Activated T-helper 2 cell treated with anti-CD3 and anti-CD28 coated beads, Interferon-gamma antibody, Interleukin-2, Interleukin-4, amounts not matched to agents 10 μg/mL and 5 μg/mL and 100 μg/mL, durations not matched to agents 14 hours and 24 hours and 36 hours (primary cell): ENCODE data around the gene PMPCB. TPM values are rescaled to one million over a fixed set of nuclear protein-coding genes. Genes with fewer than 3 reads are reported as not detected.
"Not testable (repeated sequence)": the region's sequence is repeated elsewhere in the genome, so short reads cannot be mapped to it uniquely, and the experiment has no call there.

ENCODE experiments used
- DNase-seq: peaks from one replicate; pipeline ENCODE4 v3.0.0; 2021; ENCODE audit warnings: low spot score
- H3K27ac Mint-ChIP-seq: one replicate; pipeline ENCODE4 v1.8.0; 2021; ENCODE audit warnings: mixed read lengths
- H3K27me3 Mint-ChIP-seq: one replicate; pipeline ENCODE4 v1.8.0; 2021; ENCODE audit warnings: low read depth, mixed read lengths
- H3K36me3 Mint-ChIP-seq: one replicate; pipeline ENCODE4 v1.8.0; 2021; ENCODE audit warnings: low read depth, mixed read lengths
- H3K4me1 Mint-ChIP-seq: one replicate; pipeline ENCODE4 v1.8.0; 2021; ENCODE audit warnings: low read depth, mixed read lengths
- H3K4me3 Mint-ChIP-seq: one replicate; pipeline ENCODE4 v1.8.0; 2021; ENCODE audit warnings: low read depth, mild to moderate bottlenecking, moderate library complexity, mixed read lengths
- H3K9me3 Mint-ChIP-seq: one replicate; pipeline ENCODE4 v1.8.0; 2021; ENCODE audit warnings: mixed read lengths
- intact Hi-C: fragments of 100-400 bp; cut with micrococcal nuclease; formaldehyde crosslinking; loops from one replicate; pipeline ENCODE4 v1.15.1; 2023
- total RNA-seq: library from RNA; stranded (reverse); gene quantifications from 2 replicates; pipeline ENCODE4 v1.2.3, GENCODE V29; 2022

The PMPCB gene, protein sequence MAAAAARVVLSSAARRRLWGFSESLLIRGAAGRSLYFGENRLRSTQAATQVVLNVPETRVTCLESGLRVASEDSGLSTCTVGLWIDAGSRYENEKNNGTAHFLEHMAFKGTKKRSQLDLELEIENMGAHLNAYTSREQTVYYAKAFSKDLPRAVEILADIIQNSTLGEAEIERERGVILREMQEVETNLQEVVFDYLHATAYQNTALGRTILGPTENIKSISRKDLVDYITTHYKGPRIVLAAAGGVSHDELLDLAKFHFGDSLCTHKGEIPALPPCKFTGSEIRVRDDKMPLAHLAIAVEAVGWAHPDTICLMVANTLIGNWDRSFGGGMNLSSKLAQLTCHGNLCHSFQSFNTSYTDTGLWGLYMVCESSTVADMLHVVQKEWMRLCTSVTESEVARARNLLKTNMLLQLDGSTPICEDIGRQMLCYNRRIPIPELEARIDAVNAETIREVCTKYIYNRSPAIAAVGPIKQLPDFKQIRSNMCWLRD
- total RNA-seq: 69.2 and 71.5 TPM in 2 replicates

- peak; percentile 92 for DNase-seq
- Mint-ChIP-seq H3K36me3 (peaks cover 37% of the 10 kb centered on the region), H3K27ac (peak within 1 kb of the TSS; percentile 92), H3K4me3 (peak within 1 kb of the TSS; percentile 99), H3K9me3 (no peaks in the 10 kb centered on the region), H3K27me3 (peaks cover 6% of the 10 kb centered on the region), H3K4me1 (peaks cover 23% of the 10 kb centered on the region)
- intact Hi-C loops: loop anchor here (5.0 kb wide), 1 partner anchor 50 kb away; the partner anchor contains the start of gene PSMC2
These were observed at the start of gene PMPCB for GRCh38 chr7:103296901-103297836. TSS of gene PMPCB (plus strand) at chr7:103297435. CDS start at chr7:103297460, 25 bp downstream.

GRCh38 chr7:103253699-103254506 lies 43.3 kb upstream of the PMPCB start:
- intact Hi-C loops, DNase-seq, H3K4me1 Mint-ChIP-seq, H3K9me3 Mint-ChIP-seq, H3K4me3 Mint-ChIP-seq, H3K36me3 Mint-ChIP-seq, H3K27me3 Mint-ChIP-seq, H3K27ac Mint-ChIP-seq: not testable (repeated sequence)

GRCh38 chr7:103264054-103264453 lies 33.2 kb upstream of the PMPCB start:
- intact Hi-C loops, H3K9me3 Mint-ChIP-seq: not testable (repeated sequence)

GRCh38 chr7:103266229-103266628 lies 31.0 kb upstream of the PMPCB start:
- DNase-seq, H3K9me3 Mint-ChIP-seq, H3K4me3 Mint-ChIP-seq, H3K27me3 Mint-ChIP-seq, H3K27ac Mint-ChIP-seq, H3K36me3 Mint-ChIP-seq, H3K4me1 Mint-ChIP-seq, intact Hi-C loops: not testable (repeated sequence)

More at GRCh38 chr7:103264054-103264453, 33.2 kb upstream of the PMPCB start:
- not testable (repeated sequence) for H3K36me3 Mint-ChIP-seq, DNase-seq, H3K4me1 Mint-ChIP-seq, H3K27me3 Mint-ChIP-seq, H3K27ac Mint-ChIP-seq, H3K4me3 Mint-ChIP-seq

- H3K4me3 Mint-ChIP-seq, H3K4me1 Mint-ChIP-seq, intact Hi-C loops, H3K27me3 Mint-ChIP-seq, H3K36me3 Mint-ChIP-seq, H3K9me3 Mint-ChIP-seq, H3K27ac Mint-ChIP-seq, DNase-seq: not testable (repeated sequence)
These were observed 23.9 kb upstream of the PMPCB start for GRCh38 chr7:103273374-103273773.

DNA sequence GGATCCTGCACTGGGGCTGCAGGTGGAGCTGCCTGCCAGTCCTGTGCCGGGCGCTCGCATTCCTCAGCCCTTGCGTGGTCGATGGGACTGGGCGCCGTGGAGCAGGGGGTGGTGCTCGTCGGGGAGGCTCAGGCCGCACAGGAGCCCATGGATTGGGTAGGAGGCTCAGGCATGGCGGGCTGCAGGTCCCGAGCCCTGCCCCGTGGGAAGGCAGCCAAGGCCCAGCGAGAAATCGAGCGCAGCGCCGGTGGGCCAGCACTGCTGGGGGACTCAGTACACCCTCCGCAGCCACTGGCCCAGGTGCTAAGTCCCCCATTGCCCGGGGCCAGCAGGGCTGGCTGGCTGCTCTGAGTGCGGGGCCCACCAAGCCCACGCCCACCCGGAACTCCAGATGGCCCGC lies 22.4 kb upstream of the PMPCB start:
- H3K4me3 Mint-ChIP-seq, DNase-seq, intact Hi-C loops, H3K27ac Mint-ChIP-seq, H3K9me3 Mint-ChIP-seq, H3K27me3 Mint-ChIP-seq, H3K36me3 Mint-ChIP-seq, H3K4me1 Mint-ChIP-seq: not testable (repeated sequence)

DNA sequence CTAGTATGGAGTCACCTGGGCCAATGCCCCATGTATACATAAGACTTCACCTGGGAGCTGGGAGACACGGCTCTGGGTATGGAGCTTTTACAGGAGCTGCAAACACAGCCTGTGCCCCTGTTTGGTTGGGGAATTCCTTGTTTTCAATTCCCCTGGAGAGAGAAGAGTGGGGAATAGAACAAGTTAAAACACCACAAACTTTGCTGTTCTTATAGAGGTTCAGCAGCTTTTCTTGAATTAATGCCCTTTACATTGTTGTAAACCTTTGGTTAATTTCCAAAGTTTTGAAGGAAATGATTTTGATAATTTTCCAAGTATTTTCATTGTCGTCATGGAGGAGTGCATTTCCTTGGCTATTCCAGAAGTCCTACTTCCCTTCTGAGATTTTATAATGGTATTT lies 19.0 kb upstream of the PMPCB start:
- H3K4me3 Mint-ChIP-seq, H3K27me3 Mint-ChIP-seq, DNase-seq, H3K27ac Mint-ChIP-seq, H3K9me3 Mint-ChIP-seq, H3K36me3 Mint-ChIP-seq, intact Hi-C loops: not testable (repeated sequence)
- peaks cover 20% of the 10 kb centered on the region for H3K4me1 Mint-ChIP-seq

DNA sequence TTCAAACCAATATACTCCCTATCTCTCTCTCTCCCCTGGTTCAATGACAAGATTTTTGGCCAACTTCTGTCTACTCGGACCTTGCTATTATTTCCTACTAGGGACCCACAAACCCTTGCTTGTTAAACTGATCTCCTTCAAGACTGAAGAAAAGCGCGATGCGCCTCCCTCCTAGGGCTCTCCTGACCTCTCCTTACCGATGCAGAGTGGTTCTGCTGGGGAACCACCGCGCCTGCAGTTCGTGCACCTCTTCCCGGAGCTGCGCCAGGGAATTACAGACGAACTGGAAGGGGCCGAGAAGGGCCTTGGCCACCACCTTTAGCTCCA lies 17.6 kb upstream of the PMPCB start:
- H3K4me1 Mint-ChIP-seq: peaks cover 20% of the 10 kb centered on the region
- DNase-seq, H3K36me3 Mint-ChIP-seq, intact Hi-C loops, H3K27me3 Mint-ChIP-seq, H3K9me3 Mint-ChIP-seq: not testable (repeated sequence)
- peak overlapping the region; percentile 3 for H3K27ac Mint-ChIP-seq
- peak overlapping the region; percentile 97 for H3K4me3 Mint-ChIP-seq

- not testable (repeated sequence) for H3K27me3 Mint-ChIP-seq, H3K36me3 Mint-ChIP-seq, H3K9me3 Mint-ChIP-seq
- peak overlapping the region; percentile 94 for H3K27ac Mint-ChIP-seq
- intact Hi-C loops: loop anchor here (10.0 kb wide), 1 partner anchor 205 kb away; the partner anchor contains the start of genes ARMC10 and FBXL13
- H3K4me1 Mint-ChIP-seq: peaks cover 20% of the 10 kb centered on the region
- peak; percentile 82 for DNase-seq
- H3K4me3 Mint-ChIP-seq: peak overlapping the region; percentile 97
These were observed 17.1 kb upstream of the PMPCB start for GRCh38 chr7:103279963-103280802.

- not testable (repeated sequence) for H3K9me3 Mint-ChIP-seq, H3K27me3 Mint-ChIP-seq, DNase-seq, H3K36me3 Mint-ChIP-seq
- Mint-ChIP-seq H3K4me1 (peaks cover 20% of the 10 kb centered on the region), H3K27ac (peak overlapping the region; percentile 94), H3K4me3 (peak overlapping the region; percentile 97)
- intact Hi-C loops: loop anchor here (10.0 kb wide), 1 partner anchor 206 kb away; the partner anchor contains the start of genes ARMC10 and FBXL13
These were observed 16.5 kb upstream of the PMPCB start for GRCh38 chr7:103280803-103281155.

- peaks cover 20% of the 10 kb centered on the region for H3K4me1 Mint-ChIP-seq
- not testable (repeated sequence) for H3K36me3 Mint-ChIP-seq, H3K9me3 Mint-ChIP-seq, H3K4me3 Mint-ChIP-seq, H3K27ac Mint-ChIP-seq, DNase-seq
- intact Hi-C loops: loop anchor here (10.0 kb wide), 1 partner anchor 208 kb away; the partner anchor contains the start of genes ARMC10 and FBXL13
- H3K27me3 Mint-ChIP-seq: peaks cover 16% of the 10 kb centered on the region
These were observed 14.3 kb upstream of the PMPCB start for GRCh38 chr7:103282802-103283427.
